Measurements from ENCODE around the gene VASH2.

Gene VASH2

GRCh38 chr1:212955961-212956620 is 5.8 kb downstream of the VASH2 start:
- TF ChIP-seq EZH2 (IDR thresholded peaks at IDR 0.05; ENCODE audit: borderline replicate concordance, low read length) = no peak
- TF ChIP-seq CTCF (IDR thresholded peaks at IDR 0.05; ENCODE audit: low read length) = no peak
- Histone ChIP-seq H3K9ac (ENCODE audit: low read length) (no peak overlapping the region), H2AFZ (ENCODE audit: low read length) (no peak overlapping the region), H3K36me3 (ENCODE audit: insufficient read depth, low read length) (no peaks in the 10 kb centered on the region), H3K4me3 (ENCODE audit: low read depth, low read length, poor library complexity, severe bottlenecking) (no peak overlapping the region), H3K9me3 (ENCODE audit: low read length) (no peaks in the 10 kb centered on the region), H4K20me1 (ENCODE audit: insufficient read depth, low read length) (no peaks in the 10 kb centered on the region), H3K4me2 (ENCODE audit: low read length) (no peak overlapping the region), H3K27ac (ENCODE audit: low read depth, low read length, poor library complexity, severe bottlenecking) (no peak overlapping the region), H3K27me3 (ENCODE audit: insufficient read depth, low read length) (peaks cover 4% of the 10 kb centered on the region; the same call in 1 of the 2 replicates), H3K79me2 (ENCODE audit: insufficient read depth, low read length) (no peaks in the 10 kb centered on the region), H3K9me2 (ENCODE audit: low read depth, low read length) (no peaks in the 10 kb centered on the region), H3K4me1 (ENCODE audit: insufficient read depth, low read length, severe bottlenecking) (no peaks in the 10 kb centered on the region), H3F3A (ENCODE audit: insufficient read depth, low read length) (no peaks in the 10 kb centered on the region)

- H3K36me3 ChIP-seq (ENCODE audit: insufficient read depth, low read length) = no peaks in the 10 kb centered on the region
- TF ChIP-seq CTCF (IDR thresholded peaks at IDR 0.05; ENCODE audit: low read length) (no peak), EZH2 (IDR thresholded peaks at IDR 0.05; ENCODE audit: borderline replicate concordance, low read length) (no peak)
- H3K4me2 ChIP-seq (ENCODE audit: low read length) = no peak overlapping the region
- H3K27me3 ChIP-seq (ENCODE audit: insufficient read depth, low read length) = peaks cover 4% of the 10 kb centered on the region
- no peaks in the 10 kb centered on the region for H3K9me2 ChIP-seq (ENCODE audit: low read depth, low read length)
- no peak overlapping the region for H3K27ac ChIP-seq (ENCODE audit: low read depth, low read length, poor library complexity, severe bottlenecking)
- no peak overlapping the region for H3K4me3 ChIP-seq (ENCODE audit: low read depth, low read length, poor library complexity, severe bottlenecking)
- H3K79me2 ChIP-seq (ENCODE audit: insufficient read depth, low read length) = no peaks in the 10 kb centered on the region
- H4K20me1 ChIP-seq (ENCODE audit: insufficient read depth, low read length) = no peaks in the 10 kb centered on the region
- no peaks in the 10 kb centered on the region for H3K4me1 ChIP-seq (ENCODE audit: insufficient read depth, low read length, severe bottlenecking)
- no peaks in the 10 kb centered on the region for H3K9me3 ChIP-seq (ENCODE audit: low read length)
- H3F3A ChIP-seq (ENCODE audit: insufficient read depth, low read length) = no peaks in the 10 kb centered on the region
- H3K9ac ChIP-seq (ENCODE audit: low read length) = no peak overlapping the region
- no peak overlapping the region for H2AFZ ChIP-seq (ENCODE audit: low read length)
Observed at GRCh38 chr1:212957546-212957945, 7.2 kb downstream of the VASH2 start.

GRCh38 chr1:212958175-212958574 is 7.8 kb downstream of the VASH2 start:
- peaks cover 6% of the 10 kb centered on the region for H3K27me3 ChIP-seq (ENCODE audit: insufficient read depth, low read length)
- TF ChIP-seq CTCF (IDR thresholded peaks at IDR 0.05; ENCODE audit: low read length) (no peak), EZH2 (IDR thresholded peaks at IDR 0.05; ENCODE audit: borderline replicate concordance, low read length) (no peak)
- H3K27ac ChIP-seq (ENCODE audit: low read depth, low read length, poor library complexity, severe bottlenecking) = no peak overlapping the region
- H3F3A ChIP-seq (ENCODE audit: insufficient read depth, low read length) = no peaks in the 10 kb centered on the region
- H3K4me2 ChIP-seq (ENCODE audit: low read length) = no peak overlapping the region
- H3K9me2 ChIP-seq (ENCODE audit: low read depth, low read length) = no peaks in the 10 kb centered on the region
- no peaks in the 10 kb centered on the region for H4K20me1 ChIP-seq (ENCODE audit: insufficient read depth, low read length)
- H3K9ac ChIP-seq (ENCODE audit: low read length) = no peak overlapping the region
- H3K4me3 ChIP-seq (ENCODE audit: low read depth, low read length, poor library complexity, severe bottlenecking) = no peak overlapping the region
- no peaks in the 10 kb centered on the region for H3K9me3 ChIP-seq (ENCODE audit: low read length)
- no peaks in the 10 kb centered on the region for H3K36me3 ChIP-seq (ENCODE audit: insufficient read depth, low read length)
- no peaks in the 10 kb centered on the region for H3K79me2 ChIP-seq (ENCODE audit: insufficient read depth, low read length)
- H3K4me1 ChIP-seq (ENCODE audit: insufficient read depth, low read length, severe bottlenecking) = no peaks in the 10 kb centered on the region
- H2AFZ ChIP-seq (ENCODE audit: low read length) = no peak overlapping the region

Measured in OCI-LY1 (cell line).